G401 (cell line): ENCODE data around the gene MCM7. TPM values are rescaled to one million over a fixed set of nuclear protein-coding genes. Genes with fewer than 3 reads are reported as not detected.
A peak's percentile ranks its signal among the peaks of the same experiment; 100 is the strongest.

ENCODE experiments used
- DNase-seq: peaks from one replicate; pipeline ENCODE4 v3.0.0-alpha.2; 2015; ENCODE audit warnings: low spot score
- in situ Hi-C: cut with HindIII; loops from 2 replicates; pipeline ENCODE4 v1.10.0; 2016; ENCODE audit warnings: low sequenced_read_pairs, mixed read lengths
- total RNA-seq: library from RNA; depleted of rRNA; stranded (reverse); fragments of >200 nt; shearing (Covaris generic); gene quantifications from 2 replicates; pipeline ENCODE4 v1.2.3, GENCODE V29; 2014

MCM7 gene
- total RNA-seq, 1 experiment from 2014 or later, result 361 TPM

GRCh38 chr7:100099452-100099851, 1.7 kb downstream of the MCM7 start:
- DNase-seq, result no peak
- in situ Hi-C loops, result no loop called here

DNA sequence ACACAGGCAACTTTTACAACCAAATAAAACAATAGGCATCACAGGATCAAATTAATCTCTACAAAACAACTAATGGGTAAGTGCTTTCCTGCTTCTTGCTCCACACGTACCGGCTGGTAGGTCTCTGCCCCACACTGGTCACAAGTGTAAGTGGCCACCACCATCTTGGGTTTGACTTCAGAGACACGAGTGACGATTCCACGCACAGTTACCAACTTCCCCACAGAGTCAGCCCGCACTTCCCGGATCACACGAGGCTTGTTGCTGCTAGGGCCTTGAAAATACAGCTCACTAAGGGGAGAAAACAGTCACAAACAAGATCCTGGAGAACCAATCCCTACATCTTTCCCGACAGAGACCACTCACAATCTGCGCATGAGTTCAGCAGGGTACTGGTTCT, 2.3 kb downstream of the MCM7 start:
- in situ Hi-C loops, result no loop called here
- no peak for DNase-seq

DNA sequence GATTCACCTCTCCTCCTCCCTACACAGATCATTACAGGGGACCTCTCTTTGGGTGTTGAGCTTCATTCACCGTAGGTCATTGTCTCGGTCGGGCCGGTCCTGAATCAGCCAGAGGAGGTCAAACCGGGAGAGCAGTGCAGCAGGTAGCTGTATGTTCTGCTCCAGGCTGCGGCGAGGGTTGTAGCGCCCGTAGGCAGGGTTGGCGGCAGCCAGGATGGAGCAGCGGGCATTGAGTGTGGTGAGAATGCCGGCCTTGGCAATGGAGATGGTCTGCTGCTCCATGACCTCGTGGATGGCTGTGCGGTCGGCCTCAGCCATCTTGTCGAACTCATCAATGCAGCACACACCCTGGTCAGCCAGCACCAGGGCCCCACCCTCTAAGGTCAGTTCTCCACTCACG, 5.5 kb downstream of the MCM7 start:
- in situ Hi-C loops, result no loop called here
- DNase-seq, result no peak

DNA sequence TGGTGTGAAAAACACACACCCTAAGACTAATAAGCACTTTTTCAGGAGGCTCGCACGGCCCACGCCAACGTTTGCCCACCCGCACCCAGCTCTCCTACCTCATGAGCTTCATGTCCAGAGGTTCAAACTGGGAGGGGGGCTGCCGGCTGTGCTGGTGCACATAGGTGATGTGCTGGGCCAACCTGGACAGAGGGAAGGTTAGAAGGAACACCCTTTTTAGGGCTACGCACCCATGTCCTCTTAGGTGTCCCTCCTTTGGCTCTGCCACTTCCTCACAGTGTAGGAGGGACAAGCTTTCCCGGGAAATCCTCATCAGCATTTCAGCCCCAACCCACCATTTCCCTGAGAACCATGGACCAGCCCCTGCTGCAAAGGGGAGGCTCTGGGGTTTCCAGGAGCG, 5.9 kb downstream of the MCM7 start:
- no peak for DNase-seq

GRCh38 chr7:100093925-100094486, 7.2 kb downstream of the MCM7 start:
- in situ Hi-C loops, result no loop called here
- DNase-seq, result peak; percentile 34

More for the DNA sequence above, 5.9 kb downstream of the MCM7 start:
- in situ Hi-C loops, result no loop called here

GRCh38 chr7:100093498-100093897, 7.7 kb downstream of the MCM7 start:
- peak; percentile 68 for DNase-seq

GRCh38 chr7:100093054-100093453, 8.1 kb downstream of the MCM7 start:
- peak; percentile 14 for DNase-seq
- in situ Hi-C loops, result no loop called here

More at GRCh38 chr7:100093498-100093897, 7.7 kb downstream of the MCM7 start:
- in situ Hi-C loops, result no loop called here

- in situ Hi-C loops, result no loop called here
- DNase-seq, result peak; percentile 16
These were observed 9.6 kb downstream of the MCM7 start for GRCh38 chr7:100091411-100092181.

- in situ Hi-C loops, result no loop called here
- no peak for DNase-seq
These were observed 10.4 kb downstream of the MCM7 start for GRCh38 chr7:100090527-100091410.

DNA sequence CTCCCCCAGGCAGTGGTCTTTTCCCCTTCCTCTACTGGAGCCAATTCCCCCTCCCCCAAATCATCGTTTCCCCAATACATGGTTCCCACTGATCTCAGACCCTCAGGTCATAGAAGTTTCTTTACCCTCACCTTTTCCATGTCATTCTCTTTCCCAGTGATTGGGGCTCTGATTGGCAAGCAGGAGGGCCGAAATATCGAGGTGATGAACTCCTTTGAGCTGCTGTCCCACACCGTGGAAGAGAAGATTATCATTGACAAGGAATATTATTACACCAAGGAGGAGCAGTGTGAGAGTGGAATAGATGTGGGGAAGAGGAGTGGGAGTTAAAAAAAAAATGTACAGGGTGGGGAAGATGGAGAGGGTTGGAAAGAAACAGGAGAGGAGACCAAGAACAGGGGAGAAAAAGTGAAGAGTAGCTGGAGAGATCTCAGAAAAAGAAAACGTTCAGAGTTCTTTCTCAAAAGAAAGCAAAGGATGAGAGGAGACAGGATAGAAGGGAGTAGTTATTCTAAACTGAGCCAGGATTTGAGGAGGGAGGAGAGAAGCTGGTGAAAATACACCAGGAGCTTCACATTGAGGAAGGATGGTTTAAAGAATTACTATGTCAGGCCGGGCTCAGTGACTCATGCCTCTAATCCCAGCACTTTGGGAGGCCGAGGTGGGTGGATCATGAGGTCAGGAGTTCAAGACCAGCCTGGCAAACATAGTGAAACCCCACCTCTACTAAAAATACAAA, 11.6 kb downstream of the MCM7 start:
- DNase-seq, result no peak
- in situ Hi-C loops, result no loop called here

DNA sequence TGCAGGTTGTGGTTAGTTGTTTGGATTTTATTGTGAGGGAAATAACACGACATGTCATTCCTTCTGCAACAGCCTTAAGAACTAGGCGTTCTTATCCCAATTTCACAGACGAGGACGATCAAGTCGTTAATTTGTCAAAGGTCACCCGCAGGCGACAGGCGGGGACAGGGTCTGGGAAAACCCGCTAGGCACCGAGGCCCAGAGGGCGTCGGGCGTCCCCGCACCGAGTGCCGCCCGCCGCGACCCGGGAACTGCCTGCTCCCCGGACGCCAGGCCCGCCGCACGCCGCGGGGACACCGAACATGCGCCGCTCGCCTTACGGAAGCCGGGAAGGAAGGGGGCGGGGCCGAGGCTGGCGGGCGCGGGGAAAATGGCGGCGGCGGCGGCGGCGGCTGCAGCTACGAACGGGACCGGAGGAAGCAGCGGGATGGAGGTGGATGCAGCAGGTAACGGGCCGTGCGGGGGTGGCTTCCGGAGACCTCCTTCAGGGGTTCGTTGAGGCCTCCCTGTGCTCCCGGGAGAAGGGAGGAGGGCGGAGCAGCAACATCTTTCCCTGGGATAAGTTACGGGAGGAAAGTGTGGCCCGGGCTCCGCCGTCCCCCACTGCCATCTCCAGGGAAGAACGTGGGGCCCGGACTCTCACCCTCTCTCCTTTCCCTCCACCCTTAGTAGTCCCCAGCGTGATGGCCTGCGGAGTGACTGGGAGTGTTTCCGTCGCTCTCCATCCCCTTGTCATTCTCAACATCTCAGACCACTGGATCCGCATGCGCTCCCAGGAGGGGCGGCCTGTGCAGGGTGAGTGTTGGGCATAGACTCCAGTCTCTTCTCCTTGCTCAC, 12.4 kb downstream of the MCM7 start, which contains the start of gene COPS6:
TSS of gene COPS6 (plus strand) at position 349 of the 837 bp plus-strand sequence. CDS start at position 371, 22 bp downstream.
- DNase-seq, result peak; percentile 69
- in situ Hi-C loops, result no loop called here

DNA sequence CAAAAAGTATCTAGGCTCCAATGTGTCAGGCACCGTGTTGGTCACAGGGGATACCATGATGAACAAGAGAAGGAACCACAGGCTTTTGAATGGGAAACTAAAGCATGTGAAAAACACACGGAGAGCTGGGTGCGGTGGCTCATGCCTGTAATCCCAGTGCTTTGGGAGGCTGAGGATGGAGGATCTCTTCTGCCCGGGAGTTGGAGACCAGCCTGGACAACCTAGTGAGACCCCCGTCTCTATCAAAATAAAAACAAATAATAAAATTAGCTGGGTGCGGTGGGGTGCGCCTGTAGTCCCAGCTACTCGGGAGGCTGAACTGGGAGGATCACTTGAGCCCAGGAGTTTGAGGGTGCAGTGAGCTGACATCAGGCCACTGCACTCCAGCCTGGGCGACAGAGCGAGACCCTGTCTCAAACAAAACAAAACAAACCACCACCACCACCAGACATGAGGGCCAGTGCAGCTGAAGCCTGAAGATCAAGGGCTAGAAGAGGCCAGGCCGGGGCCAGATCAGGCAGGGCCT, 13.0 kb downstream of the MCM7 start:
- in situ Hi-C loops, result no loop called here
- DNase-seq, result no peak

DNA sequence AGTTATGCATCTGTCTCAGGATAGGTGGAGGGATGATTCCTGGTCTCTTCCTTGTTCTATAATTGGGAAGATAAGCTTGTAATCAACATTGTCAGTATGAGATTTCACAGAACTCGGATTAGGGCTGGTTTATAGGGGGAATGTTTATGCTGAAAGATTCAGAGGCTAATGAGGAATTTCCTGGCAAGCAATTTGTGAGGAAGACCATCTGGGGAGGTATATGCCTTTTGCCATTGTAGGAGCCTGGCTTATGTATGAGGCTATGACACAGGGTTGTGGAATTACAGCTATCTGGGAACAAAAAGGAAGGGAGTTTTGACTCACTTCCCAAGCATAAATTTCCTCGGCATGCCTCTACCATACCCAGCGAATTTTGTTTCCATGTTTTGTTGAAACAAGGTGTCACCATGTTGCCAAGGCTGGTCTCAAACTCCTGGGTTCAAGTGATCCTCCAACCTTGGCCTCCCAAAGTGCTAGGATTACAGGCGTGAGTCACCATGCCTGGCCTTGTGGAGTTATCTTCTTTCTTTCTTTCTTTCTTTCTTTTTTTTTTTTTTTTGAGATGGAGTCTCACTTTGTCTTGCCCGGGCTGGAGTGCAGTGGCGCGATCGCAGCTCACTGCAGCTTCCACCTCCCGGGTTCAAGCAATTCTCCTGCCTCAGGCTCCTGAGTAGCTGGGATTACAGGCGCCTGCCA, 14.0 kb downstream of the MCM7 start:
- DNase-seq, result no peak
- in situ Hi-C loops, result no loop called here

DNA sequence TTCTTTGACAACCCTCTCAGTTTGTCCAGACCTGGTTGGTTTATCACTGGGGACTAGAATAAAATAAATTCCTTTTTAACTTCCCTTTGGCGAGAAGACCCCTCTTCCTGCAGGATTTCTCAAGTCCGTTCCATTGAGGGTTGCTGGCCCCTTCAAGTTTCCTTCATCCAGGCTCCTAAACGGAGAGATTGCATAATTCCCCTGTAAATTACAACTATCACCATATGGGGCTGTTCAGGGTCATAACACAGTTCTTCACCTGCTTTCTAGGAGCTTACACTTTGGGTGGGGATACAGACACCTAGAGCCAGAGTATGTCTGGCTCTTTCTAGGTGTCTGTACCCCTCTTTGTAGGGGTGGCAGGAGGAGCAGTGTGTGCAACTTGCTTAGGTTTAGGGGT, 15.7 kb downstream of the MCM7 start:
- DNase-seq, result no peak
- in situ Hi-C loops, result no loop called here

- DNase-seq, result no peak
These were observed 18.2 kb downstream of the MCM7 start for GRCh38 chr7:100082978-100083377.

DNA sequence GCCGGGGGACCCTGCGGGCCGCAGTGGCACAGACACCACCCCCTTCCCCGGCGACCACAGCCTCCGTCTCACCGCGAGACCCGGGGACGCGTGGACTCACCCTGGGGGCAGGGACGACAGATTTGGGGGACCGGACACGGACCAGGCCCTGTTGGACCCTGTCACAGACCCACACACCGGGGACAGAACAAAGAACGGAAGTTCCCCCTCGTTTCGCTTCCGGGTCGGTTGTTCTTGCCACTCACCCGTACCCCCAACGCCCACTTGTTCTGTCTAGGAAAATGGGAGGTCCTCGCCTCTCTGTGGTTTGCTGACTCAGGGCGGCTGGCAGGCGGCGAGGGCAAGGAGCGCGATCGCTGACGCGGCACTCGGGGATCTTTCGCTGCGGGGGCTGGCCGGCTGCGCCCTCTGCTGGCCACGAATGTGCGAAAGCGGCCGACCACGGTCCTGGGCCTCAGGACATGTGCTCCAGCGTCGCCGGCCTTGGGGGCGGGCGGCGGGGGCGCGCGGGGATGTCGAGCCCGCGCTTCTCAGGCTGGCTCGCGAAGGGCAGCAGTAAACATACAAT, 19.6 kb downstream of the MCM7 start, which contains the start of gene ZNF3:
TSS of gene ZNF3 (minus strand) at position 189 of the 568 bp plus-strand sequence. CDS start 4,366 bp downstream, outside the sequence.
- DNase-seq, result peak; percentile 99
- in situ Hi-C loops, result no loop called here

More at GRCh38 chr7:100082978-100083377, 18.2 kb downstream of the MCM7 start:
- in situ Hi-C loops, result no loop called here

DNA sequence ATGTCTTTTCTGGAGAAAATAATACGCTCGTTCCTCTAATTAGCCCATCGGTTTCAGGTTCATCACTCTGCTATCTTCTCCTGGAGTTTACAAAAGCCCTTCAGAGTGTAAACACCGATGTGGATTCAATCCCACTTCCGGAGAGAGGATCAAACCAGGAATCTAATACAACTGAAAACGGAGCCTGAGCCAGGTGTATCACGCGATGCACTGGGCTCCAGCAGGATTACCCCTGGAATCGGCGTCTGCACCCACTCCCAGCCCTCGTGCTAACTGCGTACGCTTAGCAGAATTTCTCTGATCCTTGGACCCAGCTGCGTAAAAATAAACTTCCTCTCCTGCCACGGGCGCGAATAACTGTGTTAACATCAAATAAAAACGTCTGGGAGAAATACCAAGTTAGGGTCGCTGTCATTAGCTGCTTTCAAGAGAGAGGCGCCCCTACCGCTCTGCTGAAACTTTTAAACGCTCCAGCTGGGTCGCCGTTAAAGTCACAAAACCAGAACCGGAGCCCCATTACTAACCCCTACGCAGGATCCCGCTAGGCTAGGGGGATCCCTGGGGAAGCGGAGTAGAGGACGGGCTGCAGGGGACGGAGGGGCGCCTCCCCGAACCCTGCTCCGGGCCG, 20.2 kb downstream of the MCM7 start:
- in situ Hi-C loops, result no loop called here
- DNase-seq, result no peak
